Measurements from ENCODE around the gene TRAF4. TPM values are rescaled to one million over a fixed set of nuclear protein-coding genes. Genes with fewer than 3 reads are reported as not detected.

TRAF4 gene
- total RNA-seq, 1 donor from 2014 or later = 173 TPM

DNA sequence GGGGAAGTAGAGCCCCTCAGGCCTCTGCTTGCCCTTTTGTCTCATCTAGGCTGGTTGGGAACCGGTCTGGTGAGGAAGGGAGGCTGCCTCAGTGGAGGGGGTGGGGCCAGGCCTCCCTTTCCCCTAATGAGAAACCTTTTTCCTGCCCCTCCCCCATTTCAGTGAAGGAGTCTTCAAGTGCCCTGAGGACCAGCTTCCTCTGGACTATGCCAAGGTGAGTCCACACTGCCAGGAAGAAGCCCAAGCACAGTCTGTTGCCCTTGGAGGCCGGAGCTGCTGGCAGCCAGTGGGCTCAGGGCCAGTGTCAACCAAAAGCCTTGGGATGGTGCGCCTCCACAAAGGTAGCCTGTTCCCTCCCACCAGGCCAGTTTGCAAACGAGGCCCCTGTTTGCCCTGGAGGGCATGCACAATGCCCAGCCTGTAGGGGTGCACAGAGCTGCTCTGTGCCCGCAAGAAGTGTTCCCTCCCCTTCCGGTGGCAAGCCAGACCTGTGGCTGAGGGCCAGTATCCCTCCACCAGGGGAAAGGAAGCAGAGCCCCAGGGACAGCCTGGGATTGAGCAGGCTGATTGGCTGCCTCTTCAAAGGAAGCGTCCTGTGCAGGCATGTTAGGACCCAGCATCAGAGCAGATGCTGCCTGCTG is 3.4 kb downstream of the TRAF4 start:
- DNase-seq (ENCODE audit: low read depth) = peak; percentile 58

DNA sequence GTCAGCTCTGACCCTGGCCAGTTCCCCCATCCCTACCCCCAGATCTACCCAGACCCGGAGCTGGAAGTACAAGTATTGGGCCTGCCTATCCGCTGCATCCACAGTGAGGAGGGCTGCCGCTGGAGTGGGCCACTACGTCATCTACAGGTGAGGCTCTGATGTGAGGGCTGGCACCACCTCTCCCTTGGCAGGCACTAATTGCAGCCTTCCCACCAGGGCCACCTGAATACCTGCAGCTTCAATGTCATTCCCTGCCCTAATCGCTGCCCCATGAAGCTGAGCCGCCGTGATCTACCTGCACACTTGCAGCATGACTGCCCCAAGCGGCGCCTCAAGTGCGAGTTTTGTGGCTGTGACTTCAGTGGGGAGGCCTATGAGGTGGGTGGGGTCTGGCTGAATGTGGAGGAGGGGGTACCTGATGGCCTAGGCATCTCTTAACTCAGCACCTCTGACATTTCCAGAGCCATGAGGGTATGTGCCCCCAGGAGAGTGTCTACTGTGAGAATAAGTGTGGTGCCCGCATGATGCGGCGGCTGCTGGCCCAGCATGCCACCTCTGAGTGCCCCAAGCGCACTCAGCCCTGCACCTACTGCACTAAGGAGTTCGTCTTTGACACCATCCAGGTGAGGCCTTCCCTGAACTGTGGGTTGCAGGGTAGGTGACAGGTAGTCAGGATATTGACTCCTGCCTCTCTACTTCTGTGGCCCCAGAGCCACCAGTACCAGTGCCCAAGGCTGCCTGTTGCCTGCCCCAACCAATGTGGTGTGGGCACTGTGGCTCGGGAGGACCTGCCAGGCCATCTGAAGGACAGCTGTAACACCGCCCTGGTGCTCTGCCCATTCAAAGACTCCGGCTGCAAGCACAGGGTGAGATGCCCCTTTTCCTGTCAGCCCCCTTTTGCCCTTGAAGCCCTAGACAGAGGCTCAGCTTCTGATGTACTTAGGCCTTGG is 4.3 kb downstream of the TRAF4 start:
- peak; percentile 56 for DNase-seq (ENCODE audit: low read depth)

DNA sequence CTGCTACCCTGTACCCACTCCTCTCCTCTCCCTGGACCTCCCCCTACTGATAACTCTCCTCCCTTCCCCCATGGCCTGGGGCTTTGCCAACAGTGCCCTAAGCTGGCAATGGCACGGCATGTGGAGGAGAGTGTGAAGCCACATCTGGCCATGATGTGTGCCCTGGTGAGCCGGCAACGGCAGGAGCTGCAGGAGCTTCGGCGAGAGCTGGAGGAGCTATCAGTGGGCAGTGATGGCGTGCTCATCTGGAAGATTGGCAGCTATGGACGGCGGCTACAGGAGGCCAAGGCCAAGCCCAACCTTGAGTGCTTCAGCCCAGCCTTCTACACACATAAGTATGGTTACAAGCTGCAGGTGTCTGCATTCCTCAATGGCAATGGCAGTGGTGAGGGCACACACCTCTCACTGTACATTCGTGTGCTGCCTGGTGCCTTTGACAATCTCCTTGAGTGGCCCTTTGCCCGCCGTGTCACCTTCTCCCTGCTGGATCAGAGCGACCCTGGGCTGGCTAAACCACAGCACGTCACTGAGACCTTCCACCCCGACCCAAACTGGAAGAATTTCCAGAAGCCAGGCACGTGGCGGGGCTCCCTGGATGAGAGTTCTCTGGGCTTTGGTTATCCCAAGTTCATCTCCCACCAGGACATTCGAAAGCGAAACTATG is 5.2 kb downstream of the TRAF4 start:
- DNase-seq (ENCODE audit: low read depth) = no peak

DNA sequence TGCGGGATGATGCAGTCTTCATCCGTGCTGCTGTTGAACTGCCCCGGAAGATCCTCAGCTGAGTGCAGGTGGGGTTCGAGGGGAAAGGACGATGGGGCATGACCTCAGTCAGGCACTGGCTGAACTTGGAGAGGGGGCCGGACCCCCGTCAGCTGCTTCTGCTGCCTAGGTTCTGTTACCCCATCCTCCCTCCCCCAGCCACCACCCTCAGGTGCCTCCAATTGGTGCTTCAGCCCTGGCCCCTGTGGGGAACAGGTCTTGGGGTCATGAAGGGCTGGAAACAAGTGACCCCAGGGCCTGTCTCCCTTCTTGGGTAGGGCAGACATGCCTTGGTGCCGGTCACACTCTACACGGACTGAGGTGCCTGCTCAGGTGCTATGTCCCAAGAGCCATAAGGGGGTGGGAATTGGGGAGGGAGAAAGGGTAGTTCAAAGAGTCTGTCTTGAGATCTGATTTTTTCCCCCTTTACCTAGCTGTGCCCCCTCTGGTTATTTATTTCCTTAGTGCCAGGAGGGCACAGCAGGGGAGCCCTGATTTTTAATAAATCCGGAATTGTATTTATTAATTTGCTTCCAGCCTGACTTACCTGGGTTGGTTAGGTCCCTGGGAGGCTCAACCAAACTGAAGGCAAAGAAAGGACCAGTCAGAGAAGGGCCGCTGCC is 5.8 kb downstream of the TRAF4 start:
- DNase-seq (ENCODE audit: low read depth) = no peak

DNA sequence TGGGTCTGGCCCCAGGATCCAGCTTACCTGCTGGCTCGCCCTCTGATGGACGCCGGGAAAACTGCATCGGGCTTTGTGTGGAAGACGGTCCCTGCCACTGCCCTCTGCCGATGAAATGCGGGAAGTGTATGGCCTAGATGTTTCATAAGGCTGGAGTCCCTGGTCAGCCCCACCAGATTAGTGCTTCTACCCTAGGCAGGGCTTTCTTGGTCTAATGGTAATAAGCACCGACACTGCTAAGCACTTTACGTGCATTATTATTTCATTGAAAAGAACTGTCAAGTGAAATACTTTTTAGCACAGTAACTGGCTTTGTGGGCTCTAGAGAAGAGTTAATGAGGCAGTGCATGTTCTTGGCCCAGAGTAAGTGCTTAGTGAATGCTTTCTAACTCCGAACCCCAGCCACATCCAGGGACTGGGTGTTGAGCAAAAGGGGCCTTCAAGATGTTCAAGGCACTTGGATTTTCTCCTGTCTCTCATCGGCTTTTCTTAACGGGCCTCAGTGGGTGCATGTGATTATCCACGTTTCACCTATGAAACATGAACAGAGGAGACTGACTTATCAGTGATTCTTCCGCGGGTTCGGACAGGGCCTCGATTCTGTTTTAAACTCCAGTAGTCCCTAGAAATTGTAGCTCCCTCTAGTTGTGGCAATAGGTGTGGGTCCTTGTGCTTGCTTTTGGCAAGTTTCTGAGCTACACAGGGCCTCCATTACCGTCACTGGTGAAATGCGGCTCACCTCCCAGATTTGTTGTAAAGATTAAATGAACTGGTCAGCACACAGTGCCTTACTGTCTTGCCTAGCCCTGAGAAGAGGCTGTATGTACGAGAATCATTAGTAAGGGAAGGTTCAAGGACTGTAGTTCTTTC is 6.6 kb downstream of the TRAF4 start:
- DNase-seq (ENCODE audit: low read depth) = peak; percentile 94

DNA sequence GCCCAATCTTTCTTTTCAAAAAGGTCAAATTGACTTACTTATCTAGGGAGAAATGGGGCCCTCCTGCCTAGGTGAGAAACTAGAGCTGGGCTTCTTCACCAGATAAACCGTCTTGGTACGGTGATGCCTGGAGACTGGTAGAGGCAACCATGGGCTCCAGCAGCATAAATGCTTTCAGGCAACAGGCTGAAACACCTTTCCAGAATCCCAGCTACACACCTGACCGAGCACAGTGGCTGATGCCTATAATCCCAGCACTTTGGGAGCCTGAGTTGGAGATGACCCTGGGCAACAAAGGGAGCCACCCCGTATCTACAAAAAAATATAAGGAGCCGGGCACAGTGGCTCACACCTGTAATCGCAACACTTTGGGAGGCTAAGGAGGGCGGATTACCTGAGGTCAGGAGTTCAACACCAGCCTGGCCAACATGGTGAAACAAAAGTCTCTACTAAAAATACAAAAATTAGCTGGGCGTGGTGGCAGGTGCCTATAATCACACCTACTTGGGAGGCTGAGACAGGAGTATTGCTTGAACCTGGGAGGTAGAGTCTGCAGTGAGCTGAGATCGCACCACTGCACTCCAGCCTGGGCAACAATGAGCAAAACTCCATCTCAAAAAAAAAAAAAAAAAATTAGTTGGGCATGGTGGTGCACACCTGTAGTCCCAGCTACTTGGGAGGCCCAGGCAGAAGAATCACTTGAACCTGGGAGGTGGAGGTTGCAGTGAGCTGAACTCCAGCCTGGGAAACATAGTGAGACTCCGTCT is 8.0 kb downstream of the TRAF4 start:
- no peak for DNase-seq (ENCODE audit: low read depth)

DNA sequence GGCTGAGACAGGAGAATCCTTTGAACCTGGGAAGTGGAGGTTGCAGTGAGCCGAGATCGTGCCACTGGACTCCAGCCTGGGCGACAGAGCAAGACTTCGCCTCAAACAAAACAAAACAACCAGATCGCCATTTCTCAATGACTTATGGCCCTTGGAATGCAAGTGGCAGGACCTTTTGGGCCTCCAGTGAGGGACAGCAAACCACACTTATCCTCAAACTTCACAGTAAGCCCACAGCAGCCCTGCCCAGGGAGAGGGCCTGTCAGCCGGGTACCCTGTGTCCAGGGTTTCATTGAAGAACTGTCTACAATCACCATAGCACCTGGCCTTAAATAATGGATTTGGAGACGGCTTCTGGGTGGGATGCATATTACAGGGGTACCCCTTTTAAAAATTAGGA is 11.7 kb downstream of the TRAF4 start:
- peak; percentile 85 for DNase-seq (ENCODE audit: low read depth)

DNA sequence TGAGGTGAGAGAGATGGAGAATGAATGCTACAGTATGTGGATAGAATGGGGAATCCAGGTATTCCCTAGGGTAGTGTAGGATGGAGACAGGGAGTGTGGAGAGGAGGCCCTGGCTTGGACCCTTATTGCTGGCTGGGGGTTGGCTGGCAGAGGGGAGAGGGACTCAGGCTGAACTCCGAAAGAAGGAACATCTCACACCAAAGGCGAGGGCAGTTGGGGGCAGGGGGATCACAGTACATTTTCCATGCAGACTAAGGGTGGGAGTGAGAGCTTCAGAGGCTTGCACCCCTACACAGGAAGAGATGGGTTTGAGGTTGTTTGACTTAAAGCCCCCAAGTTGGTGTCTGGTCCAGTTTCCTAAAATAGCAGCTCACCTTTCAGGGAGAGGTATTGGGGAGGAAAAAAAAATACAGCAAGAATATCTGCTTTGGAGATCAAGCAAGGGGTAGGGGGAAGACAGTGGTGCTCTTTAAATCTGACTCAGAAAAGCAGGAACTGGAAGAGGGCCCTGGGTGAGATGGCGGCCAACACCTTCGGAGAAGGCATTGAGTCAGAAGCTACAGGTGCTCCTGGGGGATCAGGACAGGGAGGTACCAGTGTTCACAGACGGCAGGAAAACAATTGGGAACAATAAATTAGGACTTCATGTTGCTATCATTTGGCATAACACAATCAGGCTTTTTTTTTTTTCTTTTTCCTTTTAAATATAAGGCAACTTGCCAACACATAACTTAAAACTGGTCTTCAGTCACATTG is 12.4 kb downstream of the TRAF4 start:
- DNase-seq (ENCODE audit: low read depth) = no peak

DNA sequence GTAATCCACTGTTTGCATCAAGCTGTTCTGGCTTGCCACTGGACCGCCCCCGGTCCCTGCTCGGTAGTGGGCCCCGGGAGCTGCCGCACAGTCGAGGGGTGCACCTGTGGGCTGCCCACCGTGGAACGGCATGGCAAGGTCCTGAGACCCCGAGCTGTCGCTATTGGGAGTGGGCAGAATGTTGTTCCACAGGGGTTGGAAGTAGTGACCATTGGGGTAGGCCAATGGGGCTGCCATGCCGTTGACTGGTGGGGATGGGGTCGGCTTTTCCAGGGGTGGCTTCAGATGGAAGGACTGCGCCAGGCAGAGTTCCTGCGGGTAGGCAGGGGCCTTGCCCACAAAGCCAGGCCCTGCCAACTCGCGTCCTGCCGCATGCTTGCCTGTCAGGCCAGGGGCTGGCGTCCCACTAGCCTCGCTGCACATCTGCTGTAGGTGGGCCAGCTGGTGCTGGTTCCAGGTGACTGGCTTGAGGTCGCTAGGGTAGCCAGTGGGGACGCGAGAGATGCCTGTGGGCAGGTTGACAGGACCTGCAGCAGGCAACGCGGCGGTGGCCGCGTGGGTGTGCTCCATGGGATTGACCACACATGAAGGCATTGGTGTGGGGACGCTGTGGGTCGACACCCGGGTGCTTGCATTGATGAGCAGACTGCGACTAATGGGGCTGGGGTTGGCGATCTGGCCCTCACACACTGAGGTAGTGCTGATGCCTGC is 14.8 kb downstream of the TRAF4 start:
- no peak for DNase-seq (ENCODE audit: low read depth)

DNA sequence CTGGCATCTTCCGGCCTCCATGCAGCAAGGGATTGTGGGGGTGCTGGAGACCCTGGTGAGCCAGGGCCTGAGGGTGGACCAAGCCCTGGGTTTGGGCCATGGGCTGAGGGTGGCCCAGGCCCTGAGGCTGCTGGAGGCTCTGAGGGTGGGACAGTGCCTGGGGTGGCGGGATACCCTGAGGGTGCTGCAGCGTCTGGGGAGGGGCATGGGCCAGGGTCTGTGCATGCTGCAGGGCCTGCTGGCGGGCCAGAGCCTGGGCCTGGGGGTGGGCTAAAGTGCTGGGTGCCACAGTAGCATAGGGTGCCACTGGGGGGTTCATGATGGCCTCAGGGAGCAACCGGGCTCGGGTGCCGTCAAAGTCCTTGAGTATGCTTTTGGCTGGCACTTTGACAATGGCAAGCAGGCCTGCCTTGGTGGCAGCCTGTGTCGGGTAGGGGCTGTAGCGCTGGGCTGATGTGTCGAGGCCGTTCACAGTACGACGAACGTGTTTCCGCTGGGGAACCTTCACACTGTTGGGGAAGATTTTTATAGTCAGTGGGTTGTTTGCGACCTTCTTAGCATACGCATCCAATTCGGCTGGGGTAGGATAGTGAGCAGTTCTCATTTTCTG is 15.6 kb downstream of the TRAF4 start:
- no peak for DNase-seq (ENCODE audit: low read depth)

DNA sequence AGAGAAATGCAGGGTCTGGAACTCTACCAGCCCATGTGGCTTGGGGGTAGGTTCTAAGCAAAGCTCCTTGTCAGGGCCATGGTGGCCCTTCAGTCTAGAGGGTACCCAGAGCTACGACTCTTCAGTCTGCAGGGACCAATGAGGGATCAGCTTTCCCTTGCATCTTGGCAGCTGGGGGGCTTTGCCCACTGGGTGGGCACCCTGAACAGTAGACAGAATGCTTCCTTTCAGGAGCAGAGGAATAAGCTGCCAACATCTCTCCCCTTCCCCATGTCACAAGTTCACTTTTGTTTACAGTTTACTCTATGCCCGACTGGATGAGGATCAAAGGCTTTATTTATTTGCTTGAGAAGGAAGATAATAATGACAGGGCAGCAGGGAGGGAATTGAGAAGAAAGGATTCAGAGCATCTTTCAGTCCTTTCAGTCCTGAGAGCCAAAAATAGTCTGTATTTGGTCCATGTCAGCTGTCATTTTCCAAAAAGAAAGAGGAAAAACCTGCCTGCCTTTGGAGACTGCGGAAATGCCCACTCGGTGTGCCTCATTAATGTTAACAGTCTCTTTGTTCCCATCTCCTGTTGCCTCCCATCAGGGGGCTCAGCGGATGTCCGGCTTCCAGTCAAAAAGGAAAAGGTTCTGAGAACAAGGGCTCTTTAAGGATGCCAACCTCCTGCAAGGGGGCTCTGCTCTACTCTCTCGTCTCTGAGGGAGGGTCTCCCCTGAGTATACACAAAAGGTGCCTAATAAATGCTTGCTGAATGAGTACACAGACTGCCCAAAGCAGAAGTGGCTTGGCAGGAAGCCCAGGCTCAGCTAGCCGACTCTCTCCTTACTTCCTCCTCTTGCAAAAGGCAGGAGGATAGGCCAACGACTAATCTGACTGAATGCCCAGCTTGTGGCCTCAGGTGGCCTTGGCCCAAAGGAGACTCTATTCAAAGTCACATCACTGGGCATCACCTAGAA is 17.1 kb downstream of the TRAF4 start:
- no peak for DNase-seq (ENCODE audit: low read depth)

DNA sequence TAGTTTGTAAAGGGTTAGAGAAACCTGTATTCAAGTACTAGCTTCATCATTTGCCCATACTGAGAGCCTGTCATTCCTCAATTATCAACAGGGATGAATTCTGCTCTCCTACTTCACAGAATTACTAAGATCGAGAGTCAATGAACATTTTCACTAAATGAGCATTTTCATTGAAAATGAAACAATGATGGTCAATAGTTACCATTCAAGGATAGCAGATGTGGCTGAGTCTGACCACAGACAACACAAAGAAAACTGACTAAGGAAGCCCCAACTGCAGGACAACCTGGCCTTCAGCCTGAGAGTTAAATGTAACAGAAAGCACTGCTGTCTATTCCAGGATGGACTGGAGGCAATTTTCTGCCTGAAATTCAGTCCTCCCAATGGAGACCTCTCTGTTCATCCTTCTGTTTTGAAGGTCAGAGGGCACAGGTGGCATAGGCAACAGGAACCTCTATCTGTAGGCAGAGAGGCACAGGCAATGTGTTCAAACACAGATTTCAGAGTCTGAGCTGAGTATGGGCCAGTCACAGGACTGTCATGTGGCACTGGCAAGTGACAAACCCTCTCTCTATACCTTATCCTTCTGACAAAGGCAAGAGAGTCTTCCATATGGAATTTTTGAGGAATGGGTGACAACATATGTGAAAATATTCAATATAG is 19.5 kb downstream of the TRAF4 start:
- DNase-seq (ENCODE audit: low read depth) = no peak

DNA sequence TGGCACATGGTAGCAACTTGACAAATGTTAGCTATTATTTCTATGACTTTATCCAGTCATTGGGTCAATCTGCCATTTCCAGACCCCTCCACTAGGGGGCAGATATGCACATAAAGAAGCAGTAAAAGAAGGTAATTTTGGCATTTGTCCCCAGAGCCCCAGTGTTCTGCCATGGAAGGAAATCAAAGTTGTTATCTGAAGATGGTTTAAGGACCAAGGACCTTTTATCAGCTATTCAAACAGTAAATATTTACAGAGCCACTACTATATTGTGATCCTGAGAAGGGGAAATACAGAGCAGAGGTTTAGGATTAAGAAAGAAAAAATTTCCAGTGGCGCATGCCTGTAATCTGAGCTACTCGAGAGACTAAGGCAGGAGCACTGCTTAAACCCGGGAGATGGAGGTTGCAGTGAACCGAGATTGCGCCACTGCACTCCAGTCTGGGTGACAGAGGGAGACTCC is 20.0 kb downstream of the TRAF4 start:
- DNase-seq (ENCODE audit: low read depth) = peak; percentile 81

DNA sequence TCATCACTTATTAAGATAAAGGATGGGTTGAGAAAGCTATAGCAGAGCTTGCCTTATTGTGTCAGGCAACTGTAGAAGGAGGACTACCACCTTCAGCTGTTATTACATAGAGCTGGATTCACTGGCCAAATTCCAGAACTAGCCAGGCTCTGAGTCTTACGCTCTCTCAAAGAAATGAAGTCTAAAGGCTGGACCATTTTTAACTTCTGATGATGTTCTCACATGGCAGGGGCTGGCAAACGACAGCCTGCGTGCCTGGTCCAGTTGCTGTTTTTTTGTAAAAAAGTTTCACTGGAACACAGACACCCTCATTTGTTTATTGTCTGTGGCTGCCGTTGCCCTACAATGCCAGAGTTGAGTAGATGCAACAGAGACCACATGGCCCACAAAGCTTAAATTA is 21.2 kb downstream of the TRAF4 start:
- DNase-seq (ENCODE audit: low read depth) = peak; percentile 64

DNA sequence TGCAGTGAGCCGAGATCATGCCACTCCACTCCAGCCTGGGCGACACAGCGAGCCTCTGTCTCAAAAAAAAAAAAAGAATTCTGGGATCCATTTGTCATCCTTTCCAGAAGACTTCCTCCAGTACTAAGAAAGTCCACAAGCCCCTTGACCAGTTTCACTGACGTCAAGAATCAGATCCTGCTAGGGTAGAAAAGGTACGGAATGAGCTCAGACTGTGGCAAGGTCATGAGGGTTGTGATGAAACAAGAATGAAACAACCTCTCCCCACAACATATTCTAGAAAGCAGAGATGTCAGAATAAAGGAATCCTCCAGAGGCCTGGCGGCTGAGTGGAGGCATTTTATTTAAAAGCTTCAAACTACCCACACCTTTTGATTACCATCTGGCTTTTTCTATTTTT is 29.9 kb downstream of the TRAF4 start:
- no peak for DNase-seq (ENCODE audit: low read depth)

DNA sequence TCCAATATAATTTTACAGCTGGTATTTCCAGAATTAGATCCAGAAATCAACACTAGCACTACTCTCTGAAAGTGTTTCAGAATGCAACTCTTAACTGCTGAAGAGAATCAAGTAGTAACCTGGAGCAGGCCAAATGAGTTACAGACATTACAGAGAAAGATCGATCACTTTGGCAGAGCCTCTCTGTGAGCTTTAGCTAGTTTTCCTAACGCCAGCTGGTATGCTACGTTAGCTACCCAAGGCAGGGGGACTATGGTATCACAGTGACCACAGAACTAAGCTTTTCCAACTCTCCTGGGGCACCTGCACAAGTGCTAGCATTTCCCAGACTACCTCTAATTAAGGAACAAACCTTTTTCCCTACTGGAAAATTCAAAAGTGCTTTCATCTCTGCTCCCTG is 30.4 kb downstream of the TRAF4 start:
- no peak for DNase-seq (ENCODE audit: low read depth)
